Measurements from ENCODE around the gene APOBEC4. TPM values are rescaled to one million over a fixed set of nuclear protein-coding genes. Genes with fewer than 3 reads are reported as not detected.
"Not testable (repeated sequence)": the region's sequence is repeated elsewhere in the genome, so short reads cannot be mapped to it uniquely, and the experiment has no call there.

The APOBEC4 gene
- total RNA-seq, 1 donor from 2014 or later = not detected

- Mint-ChIP-seq H3K36me3 (no peaks in the 10 kb centered on the region), H3K9me3 (peaks cover 16% of the 10 kb centered on the region), H3K27me3 (ENCODE audit: insufficient read depth, low read depth) (no peaks in the 10 kb centered on the region)
These were observed 33.1 kb upstream of the APOBEC4 start for GRCh38 chr1:183686229-183686628.

DNA sequence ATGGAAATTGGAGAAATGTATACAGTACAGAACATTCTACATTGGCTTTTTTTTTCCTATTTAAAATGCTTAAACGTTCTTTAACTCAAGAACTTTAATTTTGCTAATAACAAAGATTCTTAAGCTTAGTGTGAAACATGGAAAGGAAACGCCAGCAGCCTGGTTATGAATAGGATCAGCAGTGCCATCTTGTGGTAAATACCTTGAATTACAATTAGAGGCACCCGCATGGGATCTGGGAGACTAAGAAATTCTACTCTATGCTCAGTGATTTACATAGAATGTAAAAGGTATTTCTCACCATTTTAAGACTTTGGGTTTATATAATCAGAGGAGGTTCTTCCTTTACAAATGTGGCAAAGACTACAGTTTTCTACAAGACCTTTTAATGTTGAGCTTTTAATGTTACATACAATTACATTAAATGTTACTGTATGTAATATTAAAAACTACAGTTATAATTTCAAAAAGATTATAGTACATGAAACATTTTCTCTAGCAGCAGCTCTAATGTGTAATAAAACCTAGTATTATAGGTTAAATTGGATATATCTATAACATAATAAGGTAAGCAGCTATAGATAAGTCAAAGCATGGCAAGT, 32.1 kb upstream of the APOBEC4 start:
- H3K9me3 ChIP-seq (ENCODE audit: low read depth) = no peaks in the 10 kb centered on the region
- H3F3A ChIP-seq (ENCODE audit: low read depth) = no peaks in the 10 kb centered on the region
- H3K27ac Mint-ChIP-seq = no peak overlapping the region
- H3K4me1 ChIP-seq = no peaks in the 10 kb centered on the region
- no peak overlapping the region for H3K9ac ChIP-seq
- H3K36me3 Mint-ChIP-seq = no peaks in the 10 kb centered on the region
- H4K20me1 ChIP-seq (ENCODE audit: low read depth) = no peaks in the 10 kb centered on the region
- no peak overlapping the region for H3K27ac ChIP-seq
- no peak overlapping the region for H3K4me3 ChIP-seq
- H3K4me1 Mint-ChIP-seq = no peaks in the 10 kb centered on the region
- peak; percentile 89 for TF ChIP-seq CTCF (IDR thresholded peaks at IDR 0.05)
- TF ChIP-seq EZH2 (IDR thresholded peaks at IDR 0.05) = no peak
- DNase-seq (ENCODE audit: low spot score) = peak; percentile 65
- H2AFZ ChIP-seq (replicated peaks) = no peak overlapping the region
- H3K36me3 ChIP-seq = no peaks in the 10 kb centered on the region
- H3K27me3 Mint-ChIP-seq (ENCODE audit: insufficient read depth, low read depth) = no peaks in the 10 kb centered on the region
- H3K9me3 Mint-ChIP-seq = peaks cover 22% of the 10 kb centered on the region
- no peak overlapping the region for H3K4me3 Mint-ChIP-seq
- no peak overlapping the region for H3K4me2 ChIP-seq
- no peaks in the 10 kb centered on the region for H3K27me3 ChIP-seq
- no peaks in the 10 kb centered on the region for H3K79me2 ChIP-seq (ENCODE audit: low read depth)

More at GRCh38 chr1:183686229-183686628, 33.1 kb upstream of the APOBEC4 start:
- Histone ChIP-seq H3K4me2 (no peak overlapping the region), H3K27ac (no peak overlapping the region), H3K27me3 (no peaks in the 10 kb centered on the region), H3K79me2 (ENCODE audit: low read depth) (no peaks in the 10 kb centered on the region), H3K36me3 (no peaks in the 10 kb centered on the region), H3K9ac (no peak overlapping the region), H3K4me3 (no peak overlapping the region), H3K4me1 (no peaks in the 10 kb centered on the region), H3K9me3 (ENCODE audit: low read depth) (no peaks in the 10 kb centered on the region), H4K20me1 (ENCODE audit: low read depth) (no peaks in the 10 kb centered on the region), H3F3A (ENCODE audit: low read depth) (no peaks in the 10 kb centered on the region), H2AFZ (replicated peaks) (no peak overlapping the region)
- no peak for DNase-seq (ENCODE audit: low spot score)
- no peak for TF ChIP-seq CTCF (IDR thresholded peaks at IDR 0.05)
- no peak for TF ChIP-seq EZH2phosphoT487 (IDR thresholded peaks at IDR 0.05)
- TF ChIP-seq EZH2 (IDR thresholded peaks at IDR 0.05) = no peak
- Mint-ChIP-seq H3K4me1 (no peaks in the 10 kb centered on the region), H3K27ac (no peak overlapping the region), H3K4me3 (no peak overlapping the region)

- DNase-seq (ENCODE audit: low spot score); H3K9ac ChIP-seq; H4K20me1 ChIP-seq (ENCODE audit: low read depth); H3K27ac ChIP-seq; H3K27ac Mint-ChIP-seq; H3K4me3 ChIP-seq; H3K36me3 ChIP-seq; H3F3A ChIP-seq (ENCODE audit: low read depth); H3K4me1 Mint-ChIP-seq; H3K9me3 ChIP-seq (ENCODE audit: low read depth); H3K4me2 ChIP-seq; H3K4me1 ChIP-seq; H3K36me3 Mint-ChIP-seq; H3K27me3 ChIP-seq; H2AFZ ChIP-seq (replicated peaks); H3K79me2 ChIP-seq (ENCODE audit: low read depth); H3K27me3 Mint-ChIP-seq (ENCODE audit: insufficient read depth, low read depth); H3K4me3 Mint-ChIP-seq: not testable (repeated sequence)
- peaks cover 28% of the 10 kb centered on the region for H3K9me3 Mint-ChIP-seq
These were observed 26.2 kb upstream of the APOBEC4 start for GRCh38 chr1:183679363-183679762.

DNA sequence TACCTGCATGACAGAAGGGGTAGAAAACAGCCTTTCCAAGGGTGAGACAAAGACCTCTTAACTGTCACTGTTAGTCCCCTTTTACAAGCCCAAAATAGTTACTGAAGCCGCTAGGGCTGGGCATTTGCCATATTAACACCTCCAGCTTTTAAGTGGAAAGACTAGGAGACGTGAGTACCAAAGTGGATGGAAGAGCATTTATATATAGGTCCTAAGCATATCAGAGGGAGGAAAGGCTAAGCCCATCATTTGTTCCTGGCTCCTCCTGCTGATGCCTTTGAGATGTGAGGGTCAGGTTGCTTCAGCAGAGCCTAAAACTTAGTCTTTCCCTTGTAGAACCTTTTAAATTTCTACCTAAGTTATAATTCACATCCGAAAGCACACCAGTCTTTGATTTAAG, 25.7 kb upstream of the APOBEC4 start:
- Histone ChIP-seq H3K4me1 (no peaks in the 10 kb centered on the region), H4K20me1 (ENCODE audit: low read depth) (no peaks in the 10 kb centered on the region), H3K9ac (no peak overlapping the region), H3F3A (ENCODE audit: low read depth) (no peaks in the 10 kb centered on the region), H3K27me3 (no peaks in the 10 kb centered on the region), H3K4me3 (no peak overlapping the region), H3K4me2 (no peak overlapping the region), H3K9me3 (ENCODE audit: low read depth) (no peaks in the 10 kb centered on the region), H3K79me2 (ENCODE audit: low read depth) (no peaks in the 10 kb centered on the region), H3K36me3 (no peaks in the 10 kb centered on the region), H2AFZ (replicated peaks) (no peak overlapping the region), H3K27ac (no peak overlapping the region)
- H3K36me3 Mint-ChIP-seq = no peaks in the 10 kb centered on the region
- DNase-seq (ENCODE audit: low spot score) = no peak
- H3K9me3 Mint-ChIP-seq = peaks cover 28% of the 10 kb centered on the region
- TF ChIP-seq CTCF (IDR thresholded peaks at IDR 0.05) (no peak), EZH2phosphoT487 (IDR thresholded peaks at IDR 0.05) (no peak), EZH2 (IDR thresholded peaks at IDR 0.05) (no peak)
- H3K27ac Mint-ChIP-seq = no peak overlapping the region
- H3K4me1 Mint-ChIP-seq = peaks cover 9% of the 10 kb centered on the region
- H3K27me3 Mint-ChIP-seq (ENCODE audit: insufficient read depth, low read depth) = no peaks in the 10 kb centered on the region
- H3K4me3 Mint-ChIP-seq = no peak overlapping the region

Data from neural progenitor cell (in vitro differentiated cells).